GM21717 (cell line): ENCODE measurements around the gene COL17A1.
A peak's percentile ranks its signal among the peaks of the same experiment; 100 is the strongest.

Experiments
- ATAC-seq: cut with Tn5 transposase; IDR thresholded peaks from one replicate; pipeline ENCODE4 v1.9.1; 2021; ENCODE audit warnings: mild to moderate bottlenecking, moderate library complexity; ENCODE audit not compliant: unreplicated experiment

Gene COL17A1

GRCh38 chr10:103991393-103992128 lies 94.1 kb downstream of the COL17A1 start:
- ATAC-seq = no peak

- no peak for ATAC-seq
These were observed 95.1 kb downstream of the COL17A1 start for GRCh38 chr10:103990531-103990930.

GRCh38 chr10:103990121-103990520 lies 95.6 kb downstream of the COL17A1 start:
- no peak for ATAC-seq

- no peak for ATAC-seq
These were observed 99.3 kb downstream of the COL17A1 start for GRCh38 chr10:103986360-103986759.

- no peak for ATAC-seq
These were observed 100.0 kb downstream of the COL17A1 start for GRCh38 chr10:103985726-103986125.

- ATAC-seq = peak; percentile 83
These were observed 102.2 kb downstream of the COL17A1 start for GRCh38 chr10:103983367-103983911.

GRCh38 chr10:103982639-103983038 lies 103.0 kb downstream of the COL17A1 start:
- ATAC-seq = no peak
